Adipose tissue (tissue), 3 donors: ENCODE measurements around the gene ABCA9. TPM values are rescaled to one million over a fixed set of nuclear protein-coding genes. Genes with fewer than 3 reads are reported as not detected.
"Not testable (repeated sequence)": the region's sequence is repeated elsewhere in the genome, so short reads cannot be mapped to it uniquely, and the experiment has no call there.

Experiments used
- H3K27ac ChIP-seq: one replicate; pipeline ENCODE4 v1.5.1; 2013; ENCODE audit warnings: low read depth, low read length
- WGBS, 3 donors: extraction: QIAGEN DNeasy Blood & Tissue Kit; methylation state at CpG; one replicate each; pipeline ENCODE4 v1.1.7; 2013; 5-methylcytosine and 5-hydroxymethylcytosine counted together
- polyA plus RNA-seq, 3 donors: library from polyadenylated mRNA; stranded (reverse); fragments of 200-250 nt; gene quantifications; one replicate each; pipeline ENCODE4 v1.2.3, GENCODE V29; 2013
- donor health status: healthy with polysubstance abuse.
- donor health status: Bipolar disorder and iron deficiency.
- donor health status: healthy.

The ABCA9 gene
- polyA plus RNA-seq, 3 donors = 1.8 to 23.9 (median 21.1) TPM

DNA sequence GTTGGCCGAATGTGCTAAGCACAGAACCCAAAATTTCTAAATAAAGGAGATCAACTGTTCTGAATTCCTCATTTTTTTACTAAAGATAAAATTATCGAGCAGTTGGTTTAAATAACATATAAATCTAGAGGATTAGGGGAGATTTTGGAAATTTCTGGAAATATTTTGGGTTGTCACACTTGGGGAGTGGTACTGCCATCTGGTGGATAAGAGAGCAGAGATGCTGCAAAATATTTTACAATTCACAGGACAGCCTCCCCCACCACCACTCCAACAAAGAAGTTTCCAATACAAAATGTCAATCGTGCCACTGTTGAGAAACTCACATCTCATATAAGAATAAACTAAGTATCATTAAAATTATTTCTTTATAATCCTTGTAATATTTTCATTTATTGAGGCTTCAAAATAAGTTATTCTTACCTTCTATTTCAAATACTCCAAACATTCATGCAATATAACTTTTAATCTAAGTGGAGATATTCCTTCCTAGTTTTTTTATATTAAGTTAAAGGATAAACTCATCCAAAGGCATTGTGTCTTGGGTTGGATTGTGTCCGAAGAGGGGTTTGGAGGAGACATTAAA is 88.5 kb downstream of the ABCA9 start:
- no peak overlapping the region for H3K27ac ChIP-seq
- WGBS, 3 donors = 52 to 59% (median 55%) methylated on average over 4 of the region's 4 CpGs

DNA sequence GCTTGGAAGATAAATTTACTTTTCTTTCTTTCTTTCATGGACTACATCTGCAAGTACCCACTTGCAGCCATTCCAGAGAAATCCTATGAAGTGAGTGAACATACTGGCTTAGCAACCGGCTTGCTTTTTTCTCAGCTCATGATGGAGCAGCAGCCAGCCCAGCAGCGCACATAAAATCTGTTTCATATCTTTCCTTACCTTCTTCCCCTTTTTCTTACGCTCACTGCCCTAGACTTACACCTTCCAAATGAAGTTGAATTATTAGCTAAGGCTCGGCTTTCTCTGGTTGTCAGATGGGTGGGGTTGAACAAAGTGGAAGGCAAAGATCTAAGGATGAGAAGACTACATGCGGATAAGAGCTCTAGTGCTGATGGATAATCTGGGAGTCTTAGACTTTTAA is 91.6 kb downstream of the ABCA9 start:
- 61 to 90% (median 72%) methylated on average over 5 of the region's 5 CpGs for WGBS, 3 donors
- no peak overlapping the region for H3K27ac ChIP-seq

- WGBS, 3 donors = 78 to 89% (median 83%) methylated on average over 4 of the region's 4 CpGs
- no peak overlapping the region for H3K27ac ChIP-seq
Measured at GRCh38 chr17:68963958-68964357, 96.8 kb downstream of the ABCA9 start.

DNA sequence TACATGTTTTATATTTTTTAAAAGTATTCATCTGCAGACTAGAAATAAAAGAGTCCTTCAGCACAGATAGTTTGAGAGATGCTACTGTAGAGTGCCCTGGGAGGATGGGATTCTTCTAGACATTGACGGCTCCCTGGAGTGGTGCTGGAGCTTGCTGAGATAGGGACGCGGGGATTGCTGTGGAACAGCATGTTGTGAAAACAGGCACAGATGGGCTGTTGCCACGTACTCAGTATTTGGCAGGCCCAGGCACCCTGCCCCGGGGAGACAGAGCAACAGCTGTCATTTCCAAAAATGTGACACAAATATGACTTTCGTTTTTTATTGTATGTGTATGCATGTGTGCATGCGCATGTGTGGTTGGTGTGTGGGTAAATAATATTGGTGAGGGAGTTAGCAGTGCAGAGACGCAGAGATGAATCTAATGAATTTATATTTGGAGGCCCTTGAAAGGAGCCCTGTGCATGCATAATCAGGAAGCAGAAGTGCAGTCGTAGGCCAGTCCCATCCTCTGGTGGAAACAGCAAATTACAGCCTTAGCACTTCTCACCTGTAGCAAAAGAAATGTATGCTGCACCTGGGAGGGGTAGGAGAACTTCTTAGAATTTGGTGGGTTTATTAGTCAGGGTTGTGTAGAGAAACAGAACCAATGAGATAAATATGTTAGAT is 99.4 kb downstream of the ABCA9 start:
- H3K27ac ChIP-seq = no peak overlapping the region
- WGBS, 3 donors = 66 to 74% (median 70%) methylated on average over 9 of the region's 9 CpGs

GRCh38 chr17:68959117-68959516 is 101.6 kb downstream of the ABCA9 start:
- WGBS, 3 donors = 78 to 98% (median 95%) methylated on average over 2 of the region's 2 CpGs
- not testable (repeated sequence) for H3K27ac ChIP-seq

GRCh38 chr17:68957944-68958343 is 102.8 kb downstream of the ABCA9 start:
- H3K27ac ChIP-seq = no peak overlapping the region
- 95 to 100% (median 96%) methylated on average over 1 of the region's 1 CpG for WGBS, 3 donors

- 42 to 57% (median 52%) methylated on average over 4 of the region's 4 CpGs for WGBS, 3 donors
- H3K27ac ChIP-seq = no peak within 1 kb of the TSS
Measured at GRCh38 chr17:68955181-68955841, 105.4 kb downstream of the ABCA9 start, which contains the start of gene ABCA8. Gene ABCA8 (minus strand): TSS chr17:68955392. CDS start chr17:68942034, 13,358 bp downstream.

- 54 to 78% (median 60%) methylated on average over 4 of the region's 4 CpGs for WGBS, 3 donors
- H3K27ac ChIP-seq = no peak overlapping the region
Measured at GRCh38 chr17:68954146-68954896, 106.4 kb downstream of the ABCA9 start.

GRCh38 chr17:68953340-68953997 is 107.3 kb downstream of the ABCA9 start:
- no peak overlapping the region for H3K27ac ChIP-seq
- WGBS, 3 donors = 71 to 91% (median 77%) methylated on average over 4 of the region's 4 CpGs

DNA sequence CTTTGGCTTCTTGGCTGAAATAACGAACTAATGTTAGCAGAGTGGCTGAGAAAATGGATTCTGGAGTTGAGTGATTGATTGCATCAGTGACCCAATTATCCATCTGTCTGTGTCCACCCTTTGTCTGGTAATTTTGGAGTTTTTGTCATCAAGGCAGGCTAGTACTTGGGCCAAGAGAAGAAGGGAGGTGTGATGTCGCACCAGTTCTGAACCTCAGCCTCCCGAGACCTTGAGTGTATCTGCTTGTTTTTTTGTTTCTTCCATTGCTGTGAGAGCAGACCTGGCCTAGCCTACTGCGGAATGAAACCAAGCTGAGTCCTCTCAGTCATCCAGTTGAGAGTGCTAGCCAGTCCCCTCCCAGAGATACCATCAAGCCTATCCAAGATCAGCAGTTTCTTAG is 110.0 kb downstream of the ABCA9 start:
- WGBS, 3 donors = 81 to 88% (median 87%) methylated on average over 4 of the region's 4 CpGs
- H3K27ac ChIP-seq = no peak overlapping the region

DNA sequence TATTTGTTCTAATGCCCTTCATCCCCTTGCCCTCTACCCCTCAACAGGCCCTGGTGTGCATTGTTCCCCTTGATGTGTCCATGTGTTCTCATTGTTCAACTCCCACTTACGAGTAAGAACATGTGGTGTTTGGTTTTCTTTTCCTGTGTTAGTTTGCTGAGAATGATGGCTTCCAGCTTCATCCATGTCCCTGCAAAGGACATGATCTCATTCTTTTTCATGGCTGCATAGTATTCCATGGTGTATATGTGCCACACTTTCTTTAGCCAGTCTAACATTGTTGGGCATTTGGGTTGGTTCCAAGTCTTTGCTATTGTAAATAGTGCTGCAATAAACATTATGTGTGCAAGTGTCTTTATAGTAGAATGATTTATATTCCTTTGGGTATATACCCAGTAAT is 112.9 kb downstream of the ABCA9 start:
- WGBS, 3 donors = 96 to 100% (median 96%) methylated on average over 1 of the region's 1 CpG
- H3K27ac ChIP-seq = not testable (repeated sequence)

GRCh38 chr17:68944435-68945035 is 116.2 kb downstream of the ABCA9 start:
- WGBS, 3 donors = 51 to 91% (median 53%) methylated on average over 6 of the region's 6 CpGs
- no peak overlapping the region for H3K27ac ChIP-seq

- not testable (repeated sequence) for H3K27ac ChIP-seq
- WGBS, 3 donors = 95 to 98% (median 96%) methylated on average over 2 of the region's 2 CpGs
Measured at GRCh38 chr17:68943812-68944182, 116.9 kb downstream of the ABCA9 start.

DNA sequence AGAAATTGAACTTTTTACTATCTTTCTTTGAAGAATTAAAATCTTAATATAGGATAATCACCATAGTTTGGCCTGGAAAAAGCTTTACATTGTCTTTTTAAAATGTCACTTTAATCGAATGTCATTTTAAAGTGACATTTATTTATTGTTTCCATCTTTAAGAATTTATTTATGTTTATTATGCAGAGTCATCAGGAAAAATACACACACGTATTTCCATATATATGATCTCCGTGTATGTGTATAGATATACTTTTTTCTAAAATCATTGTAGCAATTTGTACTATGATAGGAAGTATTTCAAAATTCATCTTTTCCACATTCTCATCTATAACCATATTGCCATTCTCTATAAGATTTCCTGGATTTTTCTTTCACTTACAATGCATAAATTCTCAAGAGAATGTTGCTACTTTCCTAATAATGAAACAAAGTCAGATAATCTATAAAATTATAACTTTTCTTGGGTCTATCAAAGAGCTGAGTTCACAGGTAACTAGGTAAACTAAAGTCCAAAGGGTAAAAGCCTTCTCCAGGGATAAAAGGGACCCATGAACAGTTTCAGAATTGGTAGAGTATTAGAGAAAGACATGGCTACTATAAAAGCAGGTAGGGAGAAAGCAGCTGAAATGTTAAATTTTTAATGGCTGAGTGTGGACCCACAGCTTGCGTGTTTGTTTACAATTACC is 117.5 kb downstream of the ABCA9 start:
- 71 to 96% (median 96%) methylated on average over 4 of the region's 4 CpGs for WGBS, 3 donors
- no peak overlapping the region for H3K27ac ChIP-seq

GRCh38 chr17:68942389-68942788 is 118.3 kb downstream of the ABCA9 start:
- WGBS, 3 donors = 53 to 67% (median 61%) methylated on average over 3 of the region's 3 CpGs
- H3K27ac ChIP-seq = no peak overlapping the region

GRCh38 chr17:68941761-68942160 is 119.0 kb downstream of the ABCA9 start:
- H3K27ac ChIP-seq = no peak overlapping the region
- WGBS, 3 donors = 74 to 83% (median 77%) methylated on average over 6 of the region's 6 CpGs

DNA sequence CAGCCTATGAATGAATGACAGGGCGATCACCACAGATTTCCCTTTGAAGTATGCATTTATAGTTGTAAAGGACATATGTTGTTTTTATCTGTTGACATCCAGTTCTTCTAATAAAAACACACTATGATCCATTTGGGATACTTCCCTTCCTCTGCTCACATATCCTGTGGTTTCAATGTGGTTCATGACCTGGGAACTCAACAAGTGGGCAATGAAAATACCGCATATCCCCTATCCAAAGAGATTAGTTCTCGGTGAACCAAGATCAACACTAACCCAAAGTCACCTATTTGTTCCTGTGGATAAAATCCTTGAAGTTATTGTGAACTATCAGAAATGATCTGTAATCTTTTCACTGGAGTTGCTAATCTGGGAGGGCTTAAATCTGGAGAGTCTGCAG is 121.5 kb downstream of the ABCA9 start:
- 50 to 75% (median 67%) methylated on average over 3 of the region's 3 CpGs for WGBS, 3 donors
- no peak overlapping the region for H3K27ac ChIP-seq
